Cardiac septum (tissue), 1 donor: ENCODE measurements around the gene RALGAPB. TPM values are rescaled to one million over a fixed set of nuclear protein-coding genes. Genes with fewer than 3 reads are reported as not detected.

ENCODE experiments used
- microRNA-seq: library from miRNA; unstranded; fragments of <30 nt; microRNA quantifications from one replicate; pipeline ENCODE4 v1.2.0, GENCODE V29; 2020
- total RNA-seq: library from RNA; stranded (reverse); fragmentation: NEBNext Ultra II Directional; extraction: Animal tissue kit (Norgen Biotek cat#: 25700); gene quantifications from one replicate; pipeline ENCODE4 v1.2.1, GENCODE V29; 2021
- donor health status: DM: no; HTN: no; CAD: no.

RALGAPB gene
- total RNA-seq, 1 donor from 2014 or later, result 27.6 TPM

Small RNAs within 50 kb of the gene (microRNA-seq; reads per million reads assigned to microRNA genes)
- gene MIR548O2, result not detected

Other genes starting within 250 kb of the RALGAPB start
- 7.0 TPM for gene KIAA1755, start 212.1 kb upstream of the RALGAPB start, total RNA-seq
- gene BPI, start 168.7 kb upstream of the RALGAPB start, total RNA-seq, result 0.40 TPM
- 0.11 TPM for gene LBP, start 126.4 kb upstream of the RALGAPB start, total RNA-seq
- 10.6 TPM for gene SNHG17, start 37.5 kb upstream of the RALGAPB start, total RNA-seq
- not detected for gene ADIG, start 108.4 kb downstream of the RALGAPB start, total RNA-seq
- gene ARHGAP40, start 129.0 kb downstream of the RALGAPB start, total RNA-seq, result not detected